SHP77 treated with DMSO at 0.1 percent for 48 hours (cell line): ENCODE results near the gene G2E3.
"Not testable (repeated sequence)": the region's sequence is repeated elsewhere in the genome, so short reads cannot be mapped to it uniquely, and the experiment has no call there.

ENCODE experiments used
- DNase-seq: peaks from one replicate; lab custom pipeline; 2025; lab: John Stamatoyannopoulos, UW

Gene G2E3

GRCh38 chr14:30558675-30559555 is at the start of gene G2E3:
Gene G2E3, plus strand, starts transcription at chr14:30559158. Its CDS starts 21,922 bp downstream, at chr14:30581080.
- peak; percentile 89 for DNase-seq

GRCh38 chr14:30517737-30518136 is 41.2 kb upstream of the G2E3 start:
- no peak for DNase-seq

- no peak for DNase-seq
Measured at GRCh38 chr14:30518867-30519560, 39.9 kb upstream of the G2E3 start.

GRCh38 chr14:30519961-30520360 is 39.0 kb upstream of the G2E3 start:
- DNase-seq: no peak

DNA sequence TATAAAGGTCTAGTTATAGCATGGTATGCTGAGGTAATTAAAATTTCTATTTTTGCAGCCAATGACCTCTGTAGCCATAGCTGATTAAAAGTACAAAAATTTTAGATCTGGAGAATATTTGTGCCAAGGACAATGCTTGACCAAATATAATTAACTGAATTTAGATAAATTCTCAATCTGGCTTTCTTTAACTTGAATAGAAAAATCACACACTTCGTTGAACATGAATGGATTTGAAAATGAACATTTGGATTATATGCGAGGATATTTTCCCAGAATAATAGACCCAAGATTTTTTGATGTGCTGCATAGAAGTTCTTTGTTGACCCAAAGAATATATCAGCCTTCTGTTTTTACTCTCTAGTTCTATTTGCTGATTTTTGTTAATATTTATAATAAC is 38.4 kb upstream of the G2E3 start:
- DNase-seq: no peak

DNA sequence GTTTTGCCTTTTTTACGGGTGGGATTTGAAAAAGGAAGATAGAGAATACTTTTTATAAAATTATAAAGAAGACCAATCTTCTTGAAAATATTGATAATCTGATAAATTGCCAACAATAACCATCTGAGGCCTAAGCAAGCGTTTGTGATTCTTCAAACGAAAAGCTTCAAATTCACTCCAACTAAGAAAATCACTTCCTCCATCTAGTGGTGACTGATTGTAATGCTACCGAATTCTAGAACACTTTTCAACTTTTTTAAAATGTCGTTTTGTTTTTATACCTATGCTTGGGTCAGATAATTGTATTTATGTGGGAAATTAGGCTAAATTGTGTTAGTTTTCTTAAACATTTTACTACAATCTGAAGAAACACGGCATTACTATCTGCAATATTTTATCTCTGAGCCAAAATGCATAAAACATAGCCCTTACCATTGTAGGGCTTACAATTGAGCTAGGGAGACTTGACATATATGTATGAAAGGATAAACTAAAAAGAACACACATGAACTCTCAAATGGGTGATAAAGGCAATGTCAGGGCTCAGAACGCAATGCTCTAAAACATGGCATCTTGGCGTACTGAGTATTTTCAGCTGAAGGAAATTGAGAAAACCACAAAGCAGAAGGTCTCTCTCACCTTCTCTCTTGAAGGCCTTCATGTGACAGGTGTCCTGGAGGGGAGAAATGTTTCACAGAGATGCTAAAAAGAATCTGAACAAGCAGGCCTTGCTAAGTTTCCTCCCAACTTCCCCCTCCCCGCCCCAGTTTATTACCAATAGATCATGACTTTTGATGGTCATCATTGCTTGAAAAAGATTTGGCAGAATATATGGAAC is 36.8 kb upstream of the G2E3 start:
- peak; percentile 29 for DNase-seq

GRCh38 chr14:30525833-30526232 is 33.1 kb upstream of the G2E3 start:
- no peak for DNase-seq

- DNase-seq: no peak
Measured at GRCh38 chr14:30527196-30527595, 31.8 kb upstream of the G2E3 start.

DNA sequence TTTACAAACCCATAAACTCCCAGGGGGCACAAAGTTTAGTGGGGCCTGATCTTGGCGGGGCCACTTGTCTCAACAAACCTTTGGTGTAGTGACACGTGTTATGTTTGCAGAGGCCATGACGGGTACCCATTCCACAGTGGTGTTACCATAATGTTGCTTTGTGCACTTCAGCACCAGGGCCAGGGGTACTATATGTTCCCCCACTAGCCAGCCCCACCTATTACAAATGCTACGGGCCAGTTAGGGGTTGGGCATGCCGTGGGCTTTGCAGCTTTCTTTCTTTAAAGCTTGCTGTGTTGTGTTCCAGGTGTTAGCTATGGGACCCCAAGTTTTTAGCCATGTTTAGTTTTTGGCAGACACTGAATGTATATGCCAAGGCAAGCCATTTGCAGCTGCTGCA is 30.8 kb upstream of the G2E3 start:
- DNase-seq: no peak

DNA sequence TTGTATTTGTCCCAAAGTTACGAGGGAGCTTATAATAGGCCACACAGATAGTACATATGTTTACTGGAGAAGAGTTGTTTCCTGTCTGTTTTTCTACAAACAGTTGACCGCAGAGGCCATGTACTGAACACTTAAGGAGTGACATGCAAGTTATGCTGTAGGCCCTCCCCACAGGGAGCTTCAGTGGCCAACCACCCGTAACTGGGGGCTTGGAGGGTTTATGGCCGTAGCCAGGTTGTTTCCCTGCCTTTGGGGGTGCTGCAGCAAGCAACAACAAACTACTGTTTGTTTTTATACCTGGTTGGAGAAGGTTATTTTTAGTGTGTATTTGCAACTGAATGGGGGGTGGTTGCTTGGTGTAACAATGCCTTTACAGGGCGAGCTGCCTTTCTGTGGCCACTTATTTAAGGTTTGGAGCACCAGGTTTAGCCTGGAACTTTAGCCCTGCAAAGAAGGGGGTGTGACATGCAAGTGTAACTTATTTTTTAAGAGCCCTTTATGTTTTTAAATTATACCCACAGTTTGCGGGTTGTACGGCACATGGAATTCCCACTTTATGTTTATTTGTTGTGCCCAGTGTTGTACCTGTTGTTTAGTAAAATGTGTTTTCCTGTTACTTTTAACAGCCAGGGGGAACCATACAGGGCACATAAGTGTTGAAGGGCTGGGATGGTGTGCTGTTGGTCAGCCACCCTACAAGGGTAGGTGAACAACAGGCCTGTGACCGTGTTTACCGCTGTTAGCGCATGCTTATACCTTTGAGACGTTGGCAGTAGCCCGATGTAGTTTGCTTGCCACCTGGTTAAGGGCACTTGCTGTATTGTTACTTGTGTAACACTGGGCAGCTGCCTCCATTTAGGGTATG is 29.9 kb upstream of the G2E3 start:
- no peak for DNase-seq

DNA sequence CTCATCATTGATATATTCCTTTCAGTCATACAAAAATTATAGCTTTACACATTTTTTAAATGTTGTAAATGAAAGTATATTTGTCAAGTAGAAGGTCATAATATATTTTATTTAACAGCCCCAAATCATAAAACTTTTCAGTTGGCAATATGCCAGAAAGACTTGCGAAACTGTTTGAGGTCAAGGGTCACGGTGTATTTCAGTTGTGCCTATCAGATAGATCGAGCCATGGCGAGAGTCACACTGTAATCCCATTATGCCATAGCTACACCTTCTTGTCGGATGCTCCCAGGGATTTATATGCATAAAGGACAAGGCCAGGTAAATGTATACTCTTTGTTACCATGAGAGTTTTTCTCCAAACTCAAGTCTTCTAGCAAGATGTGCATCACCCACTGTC is 26.7 kb upstream of the G2E3 start:
- DNase-seq: no peak

DNA sequence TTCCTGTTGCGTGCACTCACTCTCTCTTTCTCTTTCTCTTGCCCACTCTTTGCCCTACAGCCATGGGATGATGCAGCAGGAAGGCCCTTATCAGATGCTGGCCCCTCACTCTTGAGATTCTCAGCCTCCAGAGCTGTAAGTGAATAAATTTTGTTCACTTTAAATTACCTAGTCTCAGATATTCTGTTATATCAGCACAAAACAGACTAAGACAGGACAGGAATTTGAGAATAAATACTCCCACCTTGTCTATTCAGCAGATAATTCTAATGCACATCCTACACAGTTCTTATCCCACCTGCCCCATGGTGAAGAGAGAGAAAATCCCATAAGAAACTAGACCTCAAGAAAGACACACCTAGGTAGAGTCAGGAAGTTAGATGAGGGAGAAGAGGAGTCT is 25.8 kb upstream of the G2E3 start:
- no peak for DNase-seq

DNA sequence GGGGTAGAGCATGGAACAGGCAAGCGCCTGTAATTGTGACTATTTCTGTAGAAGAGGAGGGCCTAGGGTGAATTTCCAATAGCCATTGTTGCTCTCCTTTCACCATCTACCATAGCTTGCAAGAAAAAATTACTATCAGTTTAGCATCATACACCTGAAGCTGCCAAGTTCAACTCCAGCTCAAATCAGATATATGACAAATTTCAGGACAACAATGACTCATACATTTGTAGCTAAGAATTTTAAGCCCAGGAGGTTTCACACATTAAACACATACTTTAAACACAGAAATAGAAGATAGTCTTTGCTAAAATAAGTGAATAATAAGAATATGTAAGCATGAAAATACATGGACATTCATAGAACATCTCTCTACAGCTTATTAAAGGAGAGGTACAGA is 17.6 kb upstream of the G2E3 start:
- no peak for DNase-seq

DNA sequence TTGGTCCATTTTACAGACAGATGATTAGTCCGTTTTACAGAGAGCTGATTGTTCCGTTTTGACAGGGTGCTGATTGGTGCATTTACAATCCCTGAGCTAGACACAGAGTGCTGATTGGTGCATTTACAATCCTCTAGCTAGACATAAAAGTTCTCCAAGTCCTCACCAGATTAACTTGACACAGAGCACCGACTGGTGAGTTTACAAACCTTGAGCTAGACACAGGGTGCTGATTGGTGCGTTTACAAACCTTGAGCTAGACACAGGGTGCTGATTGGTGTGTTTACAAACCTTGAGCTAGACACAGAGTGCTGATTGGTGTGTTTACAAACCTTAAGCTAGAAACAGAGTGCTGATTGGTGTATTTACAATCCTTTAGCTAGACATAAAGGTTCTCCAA is 12.2 kb upstream of the G2E3 start:
- not testable (repeated sequence) for DNase-seq

- DNase-seq: no peak
Measured at GRCh38 chr14:30547388-30548048, 11.4 kb upstream of the G2E3 start.

DNA sequence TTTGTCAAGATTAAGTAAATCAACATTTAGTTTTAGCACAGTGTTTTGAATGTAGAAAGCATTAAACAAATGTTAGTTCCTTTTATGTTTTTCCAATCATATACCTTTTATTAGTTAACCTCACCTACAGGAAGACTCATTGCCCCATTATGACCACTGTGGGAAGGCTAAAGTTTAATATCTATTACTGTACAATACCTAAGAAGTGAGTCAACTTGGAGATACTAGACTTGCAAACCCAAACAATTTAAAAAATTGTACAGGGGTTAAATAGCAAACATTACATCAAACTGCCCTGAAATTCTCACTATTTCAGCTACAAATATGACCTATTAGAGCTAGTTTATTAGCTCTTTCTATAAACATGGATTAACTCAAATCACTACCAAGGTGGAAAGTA is 8.6 kb upstream of the G2E3 start:
- no peak for DNase-seq

DNA sequence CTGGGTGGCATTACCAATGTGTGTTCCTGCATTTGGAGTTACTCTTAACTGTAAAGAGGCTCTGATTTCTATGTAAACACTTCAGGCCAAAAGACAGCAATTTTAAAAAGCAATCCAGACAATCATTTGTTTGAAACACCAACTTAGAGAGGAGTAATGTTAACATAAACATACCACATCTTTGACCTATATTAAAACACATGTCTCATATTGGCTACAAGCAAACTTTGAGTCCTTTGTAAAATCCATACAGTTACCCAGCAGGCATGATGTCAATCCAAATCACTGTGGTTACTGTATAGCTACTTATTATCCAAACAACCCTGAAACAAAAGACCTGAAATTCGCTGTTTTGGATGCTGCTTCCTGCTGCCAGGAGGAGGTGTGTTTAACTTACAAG is 7.5 kb upstream of the G2E3 start:
- no peak for DNase-seq

DNA sequence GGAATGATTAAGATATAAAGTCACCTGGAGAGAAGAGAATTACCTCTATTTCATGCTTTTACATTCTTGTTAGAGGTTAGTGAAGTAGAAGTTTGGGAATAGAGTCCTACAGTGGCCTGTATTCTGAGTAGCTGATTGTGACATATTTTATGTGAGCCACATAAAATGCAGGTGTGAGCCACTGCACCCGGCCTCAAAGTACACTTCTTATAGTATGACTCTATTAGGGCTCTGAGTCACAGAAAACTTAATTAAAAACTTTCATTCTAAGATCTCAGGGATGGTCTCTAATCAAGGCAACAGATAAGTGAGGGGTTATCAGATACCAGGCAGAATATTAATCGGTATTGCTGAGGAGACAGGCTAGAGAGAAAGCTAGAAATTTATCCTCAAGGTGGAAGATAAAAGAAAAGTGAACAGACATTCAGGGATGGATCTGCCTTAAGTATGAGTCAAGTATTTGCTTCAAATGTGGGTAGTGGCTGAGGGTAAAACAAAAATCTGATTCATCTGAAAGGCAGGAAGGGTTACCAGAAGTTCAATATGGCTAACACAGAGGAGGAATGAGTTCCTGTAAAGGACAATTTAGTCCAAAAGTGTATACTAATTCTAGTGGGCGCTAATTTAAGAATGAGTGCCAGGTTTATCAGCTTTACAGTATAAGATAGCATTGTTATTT is 5.5 kb upstream of the G2E3 start:
- DNase-seq: no peak

DNA sequence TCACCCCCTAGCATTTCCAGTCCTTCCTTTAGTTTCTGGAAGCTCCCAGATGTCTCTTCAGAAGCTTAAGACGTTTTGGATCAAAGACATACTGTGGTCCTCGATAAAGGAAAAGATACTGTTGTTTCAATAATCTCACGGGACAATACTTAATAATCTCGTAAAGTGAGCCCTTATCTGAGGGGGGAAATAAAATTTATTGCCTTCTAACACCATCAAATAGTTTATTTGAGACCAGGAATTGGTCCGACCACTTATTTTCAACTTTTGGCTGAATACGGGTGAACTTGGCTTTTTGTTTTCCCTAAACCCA is 640 bp upstream of the G2E3 start:
- no peak for DNase-seq

- DNase-seq: peak; percentile 33
Measured at GRCh38 chr14:30559638-30560091, 707 bp downstream of the G2E3 start.

DNA sequence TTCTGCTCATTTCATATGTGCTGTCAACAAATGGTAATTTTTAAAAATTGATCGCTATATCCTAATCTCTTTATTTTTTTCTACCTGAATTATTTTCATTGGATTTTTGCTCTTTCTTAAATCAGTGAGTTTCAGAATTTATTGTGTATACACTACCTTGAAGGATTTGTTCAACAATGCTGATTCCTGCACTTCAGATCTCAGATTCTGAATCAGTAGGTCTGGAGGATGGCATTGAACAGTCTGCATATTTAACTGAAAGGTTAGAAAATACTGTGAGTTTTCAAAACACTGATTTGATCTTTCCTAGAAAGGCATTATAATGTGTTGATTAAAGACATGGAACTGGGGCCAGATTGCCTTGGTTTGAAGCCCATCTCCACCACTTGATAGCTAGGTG is 1.6 kb downstream of the G2E3 start:
- no peak for DNase-seq
